Measurements from ENCODE around the gene BANF2. TPM values are rescaled to one million over a fixed set of nuclear protein-coding genes. Genes with fewer than 3 reads are reported as not detected.

Gene BANF2
- total and polyA plus RNA-seq, 10 of the 15 experiments (the other 5 are each of a cell fraction or from before 2014, with no cell fraction given) = not detected

- no peak for TF ChIP-seq PBX3 (IDR thresholded peaks at IDR 0.05; ENCODE audit: insufficient replicate concordance, low read depth, low read length)
- TF ChIP-seq JUNB (IDR thresholded peaks at IDR 0.05) = no peak
- no peak for TF ChIP-seq TAF1 (IDR thresholded peaks at IDR 0.05; ENCODE audit: borderline replicate concordance, low read depth, low read length)
- no peak for TF ChIP-seq IRF4 (IDR thresholded peaks at IDR 0.05; ENCODE audit: low read depth, low read length)
- TF ChIP-seq ZNF592 (IDR thresholded peaks at IDR 0.05) = no peak
- no peak for TF ChIP-seq MTA2 (IDR thresholded peaks at IDR 0.05; ENCODE audit: low read depth)
- TF ChIP-seq HCFC1 (IDR thresholded peaks at IDR 0.05; ENCODE audit: low read length) = no peak
- no peak for TF ChIP-seq SREBF2 (IDR thresholded peaks at IDR 0.05; ENCODE audit: low read length)
- TF ChIP-seq MTA3 (IDR thresholded peaks at IDR 0.05; ENCODE audit: borderline replicate concordance, low read length) = no peak
- TF ChIP-seq CUX1 (IDR thresholded peaks at IDR 0.05; ENCODE audit: insufficient replicate concordance, low read depth, low read length) = no peak
- TF ChIP-seq SP1 (IDR thresholded peaks at IDR 0.05; ENCODE audit: low read depth, low read length) = no peak
- TF ChIP-seq TARDBP (IDR thresholded peaks at IDR 0.05; ENCODE audit: borderline replicate concordance) = no peak
- WGBS (ENCODE audit: insufficient coverage, insufficient replicate concordance, low lambda C conversion rate, missing lambda C conversion rate) = 98% methylated on average over 2 of the region's 2 CpGs
- in situ Hi-C loops (cut with MboI) = no loop called here
These were observed 33.3 kb upstream of the BANF2 start for GRCh38 chr20:17666481-17666880.

More at GRCh38 chr20:17666481-17666880, 33.3 kb upstream of the BANF2 start:
- DNase-seq (ENCODE audit: low read depth, low spot score) = no peak
- Histone ChIP-seq H3K9ac (ENCODE audit: control insufficient read depth, insufficient read depth, low read length) (no peak overlapping the region), H3K4me2 (ENCODE audit: control insufficient read depth, insufficient read depth) (no peak overlapping the region), H4K20me1 (ENCODE audit: control insufficient read depth, insufficient read depth) (no peaks in the 10 kb centered on the region), H3K79me2 (ENCODE audit: control insufficient read depth, insufficient read depth, low read length) (peaks cover 22% of the 10 kb centered on the region), H2AFZ (ENCODE audit: control insufficient read depth, low read depth, low read length) (no peak overlapping the region), H3K27ac (ENCODE audit: control insufficient read depth, insufficient read depth) (no peak overlapping the region), H3K36me3 (ENCODE audit: control insufficient read depth in 2 of 2, insufficient read depth in 2 of 2, low read length in 1 of 2) (no peaks in the 10 kb centered on the region; a peak in 1 of 4 replicates), H3K27me3 (replicated peaks in 1 of 2; ENCODE audit: control insufficient read depth in 2 of 2, insufficient read depth in 2 of 2, low read length in 1 of 2) (no peaks in the 10 kb centered on the region), H3K4me3 (no peak overlapping the region), H3K9me3 (replicated peaks; ENCODE audit: control insufficient read depth, insufficient read depth, low read length) (no peaks in the 10 kb centered on the region), H3K4me1 (ENCODE audit: control insufficient read depth, insufficient read depth, low read length) (peaks cover 13% of the 10 kb centered on the region)
- no peak for FAIRE-seq
- ATAC-seq = no peak
- no TSS peak for BruUV-seq (replicated peaks)
- ChIA-PET CTCF (interaction anchor here (0.7 to 4.1 kb wide), 6 partner anchors 10 to 329 kb away, joined by 3 to 23 read pairs (median 4); partner anchors contain the start of genes DSTN and RRBP1), POLR2A (no interaction called here), RAD21 (ENCODE audit: unreplicated experiment) (interaction anchor here (2.7 kb wide), 1 partner anchor 16 kb away, joined by 7 read pairs; the partner anchor contains the start of gene RRBP1), SMC1A (ENCODE audit: uncharacterized antibody, unreplicated experiment) (interaction anchor here (1.0 to 1.2 kb wide), 2 partner anchors 13 to 96 kb away, joined by 3 to 4 read pairs; no protein-coding TSS in a partner anchor)
- intact Hi-C loops (cut with micrococcal nuclease; ENCODE audit: unreplicated experiment) = no loop called here
